ELF-1 (cell line): ENCODE measurements around the gene PRDM5.

ENCODE experiments used
- DNase-seq: peaks from one replicate; pipeline ENCODE4 v3.0.0-alpha.2; 2016; ENCODE audit warnings: low read depth, low spot score

The PRDM5 gene

DNA sequence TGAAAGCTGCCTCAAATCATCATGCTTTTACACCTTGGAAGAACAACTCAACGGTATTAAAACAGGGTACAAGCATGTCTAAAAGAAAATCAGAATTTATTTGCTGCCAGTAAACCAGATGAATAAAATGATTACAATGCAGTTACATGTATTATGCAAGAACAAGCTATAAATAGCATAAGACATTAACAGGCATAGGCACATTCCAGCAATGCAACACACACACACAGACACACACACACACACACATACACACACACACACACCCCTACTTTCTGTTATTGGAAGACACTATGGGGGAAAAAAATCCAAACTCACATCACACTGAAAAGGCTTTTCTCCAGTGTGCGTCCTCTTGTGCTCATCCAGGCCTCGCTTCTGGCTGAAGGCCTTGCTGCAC, 212.5 kb downstream of the PRDM5 start:
- no peak for DNase-seq

DNA sequence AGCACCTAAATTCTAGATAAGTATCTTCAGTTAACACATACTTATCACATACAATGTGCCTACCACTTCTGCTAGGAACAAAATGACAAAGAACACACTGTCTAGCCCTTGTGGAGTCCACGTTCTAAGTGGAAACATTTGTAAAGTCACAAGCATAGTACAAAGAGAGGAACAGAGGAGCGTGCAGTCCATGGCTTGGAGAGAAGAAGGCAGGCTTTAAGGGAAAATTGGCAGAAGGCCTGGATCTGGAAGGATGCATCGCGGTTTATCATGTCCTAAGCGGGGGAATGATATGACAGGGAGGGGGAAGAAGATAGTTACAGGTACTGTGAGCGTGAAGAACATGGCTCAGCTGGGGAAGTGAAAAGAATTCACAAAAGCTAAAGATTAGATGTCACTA, 218.0 kb downstream of the PRDM5 start:
- DNase-seq: no peak

DNA sequence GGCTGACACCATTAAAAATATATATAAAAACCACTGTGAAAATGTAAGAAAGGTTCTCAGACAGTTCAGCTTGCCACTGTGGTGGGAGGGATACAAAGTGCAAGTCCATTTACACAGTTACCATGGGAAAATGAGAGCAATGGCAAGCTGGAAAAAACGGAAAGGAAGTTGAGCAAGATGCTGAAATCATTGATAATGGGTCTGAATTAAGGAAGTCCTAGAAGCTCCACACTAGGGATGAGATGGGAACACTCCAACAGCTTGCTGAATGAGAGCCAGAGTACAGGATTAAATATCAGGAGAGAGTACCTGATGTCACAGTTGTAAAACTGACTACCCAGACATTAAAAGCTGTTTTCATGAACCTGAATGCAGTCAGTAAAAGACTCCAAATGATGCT, 218.6 kb downstream of the PRDM5 start:
- DNase-seq: no peak

DNA sequence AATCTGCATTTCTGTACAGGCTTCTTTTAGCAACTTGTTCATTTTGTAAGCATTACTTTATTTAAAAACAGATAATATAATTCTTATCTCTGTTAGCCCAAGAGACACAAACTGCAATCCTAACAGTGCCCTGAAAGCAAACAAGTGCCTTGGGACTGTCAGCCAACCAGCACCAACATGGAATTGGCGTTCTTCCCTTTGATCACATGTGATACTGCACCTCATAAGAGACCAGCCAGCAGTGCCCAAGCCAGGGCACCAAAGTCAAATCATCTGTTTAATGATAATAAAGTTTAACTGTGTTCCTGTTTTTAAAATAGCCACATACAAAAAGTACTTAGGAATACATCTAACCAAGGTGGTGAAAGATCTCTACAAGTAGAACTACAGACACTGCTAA, 223.2 kb downstream of the PRDM5 start:
- no peak for DNase-seq

- no peak for DNase-seq
Observed at GRCh38 chr4:120694973-120695372, 227.6 kb downstream of the PRDM5 start.

- DNase-seq: no peak
Observed at GRCh38 chr4:120693816-120694215, 228.7 kb downstream of the PRDM5 start.

GRCh38 chr4:120692964-120693363, 229.6 kb downstream of the PRDM5 start:
- DNase-seq: no peak

GRCh38 chr4:120691536-120691935, 231.0 kb downstream of the PRDM5 start:
- no peak for DNase-seq

- DNase-seq: no peak
Observed at GRCh38 chr4:120691106-120691505, 231.4 kb downstream of the PRDM5 start.

- no peak for DNase-seq
Observed at GRCh38 chr4:120688791-120689190, 233.7 kb downstream of the PRDM5 start.

- DNase-seq: no peak
Observed at GRCh38 chr4:120685756-120686278, 236.7 kb downstream of the PRDM5 start.

DNA sequence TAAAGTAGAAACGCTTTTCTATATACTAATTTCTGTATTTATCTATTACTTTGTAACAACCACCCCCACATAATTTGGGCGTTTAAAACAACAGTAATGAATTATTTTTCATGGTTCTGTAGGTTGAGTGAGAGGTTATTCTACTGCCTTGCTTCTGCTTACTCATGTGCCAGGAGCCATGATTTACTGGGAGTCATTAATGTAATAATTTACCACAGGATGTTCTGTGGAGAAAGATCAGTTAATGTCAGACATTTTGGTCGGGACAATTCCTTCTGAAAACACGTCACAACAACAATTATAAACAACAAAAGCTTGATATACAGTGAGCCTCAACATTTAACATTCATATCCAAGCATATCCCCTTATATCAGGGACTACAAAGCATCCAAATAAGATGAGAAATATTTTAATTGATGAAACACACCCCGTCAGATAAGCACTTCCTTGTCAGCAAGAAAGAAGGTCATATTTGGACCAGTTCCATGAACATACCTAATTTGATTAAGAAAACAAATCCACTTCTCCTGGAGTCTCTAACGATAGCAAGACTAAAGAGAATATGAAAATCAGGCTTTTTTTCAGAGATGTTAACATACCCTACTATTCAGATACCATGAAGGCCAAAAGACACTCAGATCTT, 238.5 kb downstream of the PRDM5 start:
- no peak for DNase-seq

DNA sequence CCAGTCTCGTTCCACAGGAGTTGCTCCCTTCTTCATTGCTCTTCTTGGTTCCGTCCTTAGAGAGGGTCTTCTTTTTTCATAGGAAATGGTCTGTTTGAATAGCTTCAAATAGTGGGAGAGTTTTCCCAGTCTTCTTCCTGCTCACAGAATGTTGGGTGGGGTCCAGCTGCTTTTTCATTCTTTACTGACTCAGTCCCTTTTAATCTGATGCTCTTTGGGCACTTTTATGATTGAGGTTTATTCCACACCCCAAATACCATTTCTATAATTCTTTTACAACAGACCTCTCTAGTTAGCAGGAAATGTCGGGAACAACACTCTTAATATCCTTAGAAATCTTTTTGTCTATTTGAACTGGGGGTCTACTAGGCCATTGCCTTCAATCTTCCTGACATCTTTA, 239.5 kb downstream of the PRDM5 start:
- DNase-seq: no peak

GRCh38 chr4:120680647-120681228, 241.8 kb downstream of the PRDM5 start:
- DNase-seq: no peak

DNA sequence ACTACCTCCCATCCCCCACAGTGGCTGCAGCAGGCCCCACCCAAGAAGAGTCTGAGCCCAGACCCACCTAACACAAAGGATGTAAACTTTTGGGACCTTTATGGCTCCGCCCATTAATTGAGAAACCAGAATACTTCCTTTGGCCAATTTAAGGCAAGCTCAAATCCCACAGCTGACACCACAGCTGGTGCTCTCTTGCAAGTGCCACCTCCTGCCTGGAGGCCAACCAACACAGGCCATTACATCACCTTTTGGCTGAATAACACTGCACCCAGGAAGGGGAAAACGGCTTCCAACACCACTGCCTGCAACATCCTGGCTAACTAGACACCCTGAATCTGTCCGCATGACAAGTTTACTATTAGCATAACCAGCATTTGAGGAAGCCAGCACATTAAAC, 248.8 kb downstream of the PRDM5 start:
- DNase-seq: no peak

- DNase-seq: peak; percentile 10
Observed at GRCh38 chr4:120672558-120673147, 249.9 kb downstream of the PRDM5 start.

DNA sequence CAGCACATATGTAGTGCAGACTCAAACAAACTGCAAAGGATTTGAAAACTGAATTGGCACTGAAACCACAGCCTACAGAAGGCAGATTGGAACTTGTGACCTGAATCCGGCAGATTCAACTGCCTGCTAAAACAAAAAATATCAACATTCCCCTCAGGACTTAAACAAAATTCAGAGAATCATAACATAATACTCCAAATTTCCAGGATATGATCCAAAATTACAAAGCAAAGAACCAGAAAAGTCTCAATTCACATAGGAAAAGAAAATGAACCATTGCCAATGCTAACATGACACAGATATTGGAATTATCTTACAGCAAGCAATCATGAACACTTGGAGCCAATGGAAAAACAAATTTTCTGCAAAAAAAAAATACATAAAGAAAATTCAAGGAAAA, 250.4 kb downstream of the PRDM5 start:
- DNase-seq: no peak

GRCh38 chr4:120671538-120671937, 251.0 kb downstream of the PRDM5 start:
- no peak for DNase-seq

DNA sequence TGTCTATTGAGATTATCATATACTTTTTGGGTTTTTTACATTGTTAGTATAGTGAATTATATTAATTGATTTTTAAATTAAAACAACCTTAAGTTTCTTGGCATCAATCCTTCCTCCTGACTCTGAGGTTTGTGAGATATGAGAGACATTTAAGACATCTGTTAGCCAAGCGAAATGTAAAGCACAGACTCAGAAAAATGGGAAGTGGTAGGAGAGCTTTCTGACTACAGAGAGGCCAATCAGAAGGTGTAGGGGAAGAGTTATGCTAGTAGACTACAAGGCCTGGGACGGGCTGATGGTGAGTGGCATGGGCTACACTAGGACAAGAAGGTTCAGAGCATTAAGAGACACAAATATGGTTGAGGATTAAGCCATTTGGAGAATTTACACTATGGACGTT, 255.4 kb downstream of the PRDM5 start:
- no peak for DNase-seq

GRCh38 chr4:120664851-120665250, 257.7 kb downstream of the PRDM5 start:
- DNase-seq: no peak

DNA sequence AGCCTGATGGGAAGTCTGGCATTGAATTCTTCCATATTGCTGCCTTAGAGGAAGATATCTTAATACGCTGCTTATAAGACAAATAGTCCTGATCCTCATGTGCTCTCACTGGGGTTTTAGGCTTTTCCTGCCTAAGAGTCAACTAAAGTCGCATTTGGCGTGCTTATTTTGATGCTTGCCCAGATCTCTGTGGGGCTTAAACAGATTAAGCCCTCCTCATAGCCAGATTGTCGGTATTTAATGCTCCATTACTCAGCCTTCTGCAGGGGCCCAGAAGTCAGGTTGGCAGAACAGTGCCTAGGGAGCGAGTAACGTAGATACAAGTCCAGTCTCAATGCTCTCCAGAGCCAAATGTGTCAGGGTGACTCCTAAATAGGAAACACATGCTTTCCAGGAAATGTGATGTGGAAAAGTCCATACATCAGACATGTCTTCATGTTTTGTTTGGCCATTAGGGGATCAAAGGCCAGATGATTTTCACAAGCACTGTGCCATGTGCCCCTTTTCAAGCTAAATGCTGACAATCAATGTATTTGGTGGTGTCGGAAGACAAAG, 262.8 kb downstream of the PRDM5 start:
- no peak for DNase-seq

- DNase-seq: no peak
Observed at GRCh38 chr4:120658772-120659171, 263.8 kb downstream of the PRDM5 start.
